Measurements from ENCODE around the gene FYN. TPM values are rescaled to one million over a fixed set of nuclear protein-coding genes. Genes with fewer than 3 reads are reported as not detected.
A peak's percentile ranks its signal among the peaks of the same experiment; 100 is the strongest.
"Not testable (repeated sequence)": the region's sequence is repeated elsewhere in the genome, so short reads cannot be mapped to it uniquely, and the experiment has no call there.

FYN gene
- total RNA-seq, 1 donor from 2014 or later, result 46.3 TPM

- no peak overlapping the region for H3K4me3 ChIP-seq
- no peaks in the 10 kb centered on the region for H3K9me3 ChIP-seq (replicated peaks)
- H3K27ac ChIP-seq (replicated peaks), result no peak overlapping the region
- no peaks in the 10 kb centered on the region for H3K27me3 ChIP-seq (ENCODE audit: low read depth)
- no peak for TF ChIP-seq CTCF (IDR thresholded peaks at IDR 0.05; ENCODE audit: borderline replicate concordance)
- H3K4me1 ChIP-seq, result peaks cover 66% of the 10 kb centered on the region
- no peaks in the 10 kb centered on the region for H3K36me3 ChIP-seq
- intact Hi-C loops (cut with micrococcal nuclease), result no loop called here
- DNase-seq, result no peak
These were observed 81.0 kb downstream of the FYN start for GRCh38 chr6:111792241-111792640.

- intact Hi-C loops (cut with micrococcal nuclease), result no loop called here
- Histone ChIP-seq H3K27ac (replicated peaks) (no peak overlapping the region), H3K4me1 (peaks cover 66% of the 10 kb centered on the region), H3K36me3 (no peaks in the 10 kb centered on the region), H3K4me3 (no peak overlapping the region), H3K9me3 (replicated peaks) (no peaks in the 10 kb centered on the region), H3K27me3 (ENCODE audit: low read depth) (no peaks in the 10 kb centered on the region)
- TF ChIP-seq CTCF (IDR thresholded peaks at IDR 0.05; ENCODE audit: borderline replicate concordance), result no peak
- DNase-seq, result no peak
These were observed 81.8 kb downstream of the FYN start for GRCh38 chr6:111791415-111791814.

GRCh38 chr6:111789598-111789997, 83.7 kb downstream of the FYN start:
- intact Hi-C loops (cut with micrococcal nuclease), result no loop called here
- no peaks in the 10 kb centered on the region for H3K27me3 ChIP-seq (ENCODE audit: low read depth)
- H3K4me1 ChIP-seq, result peaks cover 65% of the 10 kb centered on the region
- H3K9me3 ChIP-seq (replicated peaks), result no peaks in the 10 kb centered on the region
- no peaks in the 10 kb centered on the region for H3K36me3 ChIP-seq
- H3K27ac ChIP-seq (replicated peaks), result peak overlapping the region; percentile 51
- DNase-seq, result peak; percentile 54
- no peak overlapping the region for H3K4me3 ChIP-seq
- no peak for TF ChIP-seq CTCF (IDR thresholded peaks at IDR 0.05; ENCODE audit: borderline replicate concordance)

- intact Hi-C loops (cut with micrococcal nuclease), result no loop called here
- H3K4me3 ChIP-seq, result no peak overlapping the region
- no peaks in the 10 kb centered on the region for H3K9me3 ChIP-seq (replicated peaks)
- peaks cover 65% of the 10 kb centered on the region for H3K4me1 ChIP-seq
- H3K36me3 ChIP-seq, result no peaks in the 10 kb centered on the region
- no peak for TF ChIP-seq CTCF (IDR thresholded peaks at IDR 0.05; ENCODE audit: borderline replicate concordance)
- H3K27me3 ChIP-seq (ENCODE audit: low read depth), result no peaks in the 10 kb centered on the region
- peak overlapping the region; percentile 51 for H3K27ac ChIP-seq (replicated peaks)
- no peak for DNase-seq
These were observed 84.6 kb downstream of the FYN start for GRCh38 chr6:111788379-111789276.

GRCh38 chr6:111786151-111786550, 87.1 kb downstream of the FYN start:
- H3K27me3 ChIP-seq (ENCODE audit: low read depth); H3K36me3 ChIP-seq; H3K9me3 ChIP-seq (replicated peaks); intact Hi-C loops (cut with micrococcal nuclease); DNase-seq; H3K4me3 ChIP-seq; H3K27ac ChIP-seq (replicated peaks): not testable (repeated sequence)
- peaks cover 72% of the 10 kb centered on the region for H3K4me1 ChIP-seq

GRCh38 chr6:111784433-111784832, 88.8 kb downstream of the FYN start:
- Histone ChIP-seq H3K4me3 (no peak overlapping the region), H3K27ac (replicated peaks) (peak overlapping the region; percentile 72), H3K4me1 (peaks cover 64% of the 10 kb centered on the region), H3K9me3 (replicated peaks) (no peaks in the 10 kb centered on the region), H3K36me3 (no peaks in the 10 kb centered on the region), H3K27me3 (ENCODE audit: low read depth) (no peaks in the 10 kb centered on the region)
- intact Hi-C loops (cut with micrococcal nuclease), result no loop called here
- TF ChIP-seq CTCF (IDR thresholded peaks at IDR 0.05; ENCODE audit: borderline replicate concordance), result no peak
- DNase-seq, result no peak

All from left ventricle myocardium inferior (tissue), 1 donor.